WTC11 (cell line): ENCODE results near the gene AZIN2. TPM values are rescaled to one million over a fixed set of nuclear protein-coding genes. Genes with fewer than 3 reads are reported as not detected.

ENCODE experiments used
- ATAC-seq: fragments of 200-7000 bp; cut with Tn5 transposase; 2 replicates; pipeline ENCODE4 v1.10.0; 2021; ENCODE audit warnings: mild to moderate bottlenecking, moderate library complexity
- CTCF ChIA-PET: fragments of 300-600 bp; sonication (Branson Sonifier 250); formaldehyde crosslinking; loops from one replicate; lab custom pipeline; 2021; ENCODE audit warnings: antibody characterized with exemption; lab: Charles Lee
- POLR2A ChIA-PET: fragments of 350-600 bp; sonication (Branson Sonifier 250); formaldehyde crosslinking; loops from one replicate; lab custom pipeline; 2021; ENCODE audit warnings: antibody characterized with exemption; lab: Charles Lee
- DNase-seq: peaks from one replicate; pipeline ENCODE4 v3.0.0; 2021; ENCODE audit warnings: low spot score
- H3K27ac Mint-ChIP-seq: 2 replicates; pipeline ENCODE4 v1.8.0; 2021; ENCODE audit warnings: mixed read lengths
- H3K27me3 Mint-ChIP-seq: 2 replicates; pipeline ENCODE4 v1.8.0; 2021; ENCODE audit warnings: low read depth, mild to moderate bottlenecking, moderate library complexity, mixed read lengths
- H3K36me3 Mint-ChIP-seq: 2 replicates; pipeline ENCODE4 v1.8.0; 2021; ENCODE audit warnings: mixed read lengths
- H3K4me1 Mint-ChIP-seq: 2 replicates; pipeline ENCODE4 v1.8.0; 2022; ENCODE audit warnings: mixed read lengths
- H3K4me3 Mint-ChIP-seq: 2 replicates; pipeline ENCODE4 v1.8.0; 2021; ENCODE audit warnings: mild to moderate bottlenecking, moderate library complexity, mixed read lengths
- H3K9me3 Mint-ChIP-seq: 2 replicates; pipeline ENCODE4 v1.8.0; 2021; ENCODE audit warnings: mixed read lengths
- ATF1 ChIP-seq: sonication (generic); formaldehyde crosslinking; IDR thresholded peaks from 2 replicates; pipeline ENCODE4 v1.8.1; 2023; ENCODE audit warnings: mild to moderate bottlenecking, moderate library complexity, missing genetic modification reagents
- ATF2 ChIP-seq: sonication (generic); formaldehyde crosslinking; IDR thresholded peaks from 2 replicates; pipeline ENCODE4 v1.8.1; 2022; ENCODE audit warnings: low read depth, missing genetic modification reagents, borderline replicate concordance
- ATF3 ChIP-seq: sonication (generic); formaldehyde crosslinking; conservative IDR thresholded peaks from 2 replicates; pipeline ENCODE4 v1.8.1; 2022; ENCODE audit warnings: mild to moderate bottlenecking, missing genetic modification reagents
- ATF6 ChIP-seq: sonication (generic); formaldehyde crosslinking; IDR thresholded peaks from 2 replicates; pipeline ENCODE4 v1.8.1; 2023; ENCODE audit warnings: mild to moderate bottlenecking, missing genetic modification reagents
- CREB1 ChIP-seq: sonication (generic); formaldehyde crosslinking; IDR thresholded peaks from 2 replicates; pipeline ENCODE4 v1.8.0; 2023; ENCODE audit warnings: mild to moderate bottlenecking, missing genetic modification reagents
- E2F4 ChIP-seq: sonication (generic); formaldehyde crosslinking; IDR thresholded peaks from 2 replicates; pipeline ENCODE4 v1.8.1; 2022; ENCODE audit warnings: low read depth, mild to moderate bottlenecking, moderate library complexity, missing genetic modification reagents, borderline replicate concordance
- ELF4 ChIP-seq: sonication (generic); formaldehyde crosslinking; IDR thresholded peaks from 2 replicates; pipeline ENCODE4 v1.8.1; 2022; ENCODE audit warnings: low read depth, mild to moderate bottlenecking, moderate library complexity, missing genetic modification reagents
- ERG ChIP-seq: fragments of 250-450 bp; sonication (Bioruptor Pico); IDR thresholded peaks from 2 replicates; pipeline ENCODE4 v1.8.0; 2021; ENCODE audit warnings: mild to moderate bottlenecking
- FOXK1 ChIP-seq: sonication (generic); formaldehyde crosslinking; IDR thresholded peaks from 2 replicates; pipeline ENCODE4 v1.8.0; 2022; ENCODE audit warnings: mild to moderate bottlenecking, moderate library complexity, missing genetic modification reagents
- GABPB1 ChIP-seq: sonication (generic); formaldehyde crosslinking; IDR thresholded peaks from 2 replicates; pipeline ENCODE4 v1.8.1; 2023; ENCODE audit warnings: mild to moderate bottlenecking, missing genetic modification reagents
- GTF2I ChIP-seq: fragments of 250-450 bp; sonication (Bioruptor Pico); conservative IDR thresholded peaks from 2 replicates; pipeline ENCODE4 v1.4.0; 2021; ENCODE audit warnings: mild to moderate bottlenecking
- HMGA2 ChIP-seq: fragments of 250-450 bp; sonication (Bioruptor Pico); IDR thresholded peaks from 2 replicates; pipeline ENCODE4 v1.4.0; 2021; ENCODE audit warnings: mild to moderate bottlenecking, moderate library complexity
- MLX ChIP-seq: sonication (generic); formaldehyde crosslinking; IDR thresholded peaks from 2 replicates; pipeline ENCODE4 v1.8.1; 2023; ENCODE audit warnings: mild to moderate bottlenecking, missing genetic modification reagents, moderate library complexity
- NFE2L1 ChIP-seq: sonication (generic); formaldehyde crosslinking; IDR thresholded peaks from 2 replicates; pipeline ENCODE4 v1.8.1; 2023; ENCODE audit warnings: missing genetic modification reagents
- NFYB ChIP-seq: sonication (generic); formaldehyde crosslinking; conservative IDR thresholded peaks from 2 replicates; pipeline ENCODE4 v1.8.0; 2022; ENCODE audit warnings: low read depth, missing genetic modification reagents
- NR1H2 ChIP-seq: sonication (generic); formaldehyde crosslinking; IDR thresholded peaks from 2 replicates; pipeline ENCODE4 v1.9.0; 2021; ENCODE audit warnings: mild to moderate bottlenecking, moderate library complexity, missing genetic modification reagents
- NR2C2 ChIP-seq: sonication (generic); formaldehyde crosslinking; IDR thresholded peaks from 2 replicates; pipeline ENCODE4 v1.8.0; 2022; ENCODE audit warnings: mild to moderate bottlenecking, missing genetic modification reagents
- NR3C1 ChIP-seq: sonication (generic); formaldehyde crosslinking; conservative IDR thresholded peaks from 2 replicates; pipeline ENCODE4 v1.8.1; 2023; ENCODE audit warnings: low read depth, mild to moderate bottlenecking, missing genetic modification reagents
- OVOL2 ChIP-seq: fragments of 250-450 bp; sonication (Bioruptor Pico); IDR thresholded peaks from 2 replicates; pipeline ENCODE4 v1.9.0; 2021; ENCODE audit warnings: mild to moderate bottlenecking, borderline replicate concordance
- TCF7 ChIP-seq: sonication (generic); formaldehyde crosslinking; IDR thresholded peaks from 2 replicates; pipeline ENCODE4 v1.8.0; 2022; ENCODE audit warnings: mild to moderate bottlenecking, low read depth, missing genetic modification reagents, moderate library complexity
- TEAD1 ChIP-seq: sonication (generic); formaldehyde crosslinking; IDR thresholded peaks from 2 replicates; pipeline ENCODE4 v1.8.0; 2022; ENCODE audit warnings: mild to moderate bottlenecking, missing genetic modification reagents
- TEAD4 ChIP-seq: sonication (generic); formaldehyde crosslinking; IDR thresholded peaks from 2 replicates; pipeline ENCODE4 v1.8.0; 2022; ENCODE audit warnings: mild to moderate bottlenecking, missing genetic modification reagents
- ZBTB21 ChIP-seq: sonication (generic); formaldehyde crosslinking; IDR thresholded peaks from 2 replicates; pipeline ENCODE4 v1.8.1; 2023; ENCODE audit warnings: mild to moderate bottlenecking, missing genetic modification reagents, borderline replicate concordance
- ZNF317 ChIP-seq: sonication (generic); formaldehyde crosslinking; IDR thresholded peaks from 2 replicates; pipeline ENCODE4 v1.8.1; 2023; ENCODE audit warnings: low read depth, mild to moderate bottlenecking, moderate library complexity, missing genetic modification reagents, borderline replicate concordance
- ZNF416 ChIP-seq: fragments of 250-450 bp; sonication (Bioruptor Pico); IDR thresholded peaks from 2 replicates; pipeline ENCODE4 v1.9.0; 2021; ENCODE audit warnings: mild to moderate bottlenecking, inconsistent platforms
- ZSCAN18 ChIP-seq: fragments of 250-450 bp; sonication (Bioruptor Pico); IDR thresholded peaks from 2 replicates; pipeline ENCODE4 v2.1.2; 2022; ENCODE audit warnings: mild to moderate bottlenecking, moderate library complexity
- total RNA-seq: library from RNA; stranded (reverse); gene quantifications from 3 replicates; pipeline ENCODE4 v1.2.3, GENCODE V29; 2021

The AZIN2 gene
- total RNA-seq, 1 experiment from 2014 or later: 1.7 TPM

- Mint-ChIP-seq H3K4me1 (no peaks in the 10 kb centered on the region), H3K27ac (no peak overlapping the region), H3K9me3 (peaks cover 8% of the 10 kb centered on the region), H3K4me3 (no peak overlapping the region)
- ATAC-seq: no peak
- TF ChIP-seq OVOL2 (CRISPR knock-in tag): no peak
- TF ChIP-seq TEAD1 (CRISPR knock-in tag): no peak
- TF ChIP-seq E2F4 (CRISPR knock-in tag): no peak
- no peak for TF ChIP-seq ELF4 (CRISPR knock-in tag)
- no peak for TF ChIP-seq ZNF416
- no peak for TF ChIP-seq ATF6 (CRISPR knock-in tag)
- no peak for TF ChIP-seq ZSCAN18 (CRISPR knock-in tag)
- no peak for TF ChIP-seq NR1H2 (CRISPR knock-in tag)
- no peak for TF ChIP-seq TEAD4 (CRISPR knock-in tag)
- TF ChIP-seq HMGA2 (CRISPR knock-in tag): no peak
- TF ChIP-seq ERG (CRISPR knock-in tag): no peak
- no peak for TF ChIP-seq ZNF317 (CRISPR knock-in tag)
- TF ChIP-seq FOXK1 (CRISPR knock-in tag): no peak
- TF ChIP-seq ATF2 (CRISPR knock-in tag): no peak
- no peak for TF ChIP-seq NFYB (CRISPR knock-in tag)
- TF ChIP-seq CREB1: no peak
- TF ChIP-seq, all 79 proteins: peak for 0
- POLR2A ChIA-PET: no interaction called here
- Mint-ChIP-seq H3K27me3 (peaks cover 76% of the 10 kb centered on the region), H3K36me3 (peaks cover 7% of the 10 kb centered on the region; the same call in 1 of the 2 replicates)
- CTCF ChIA-PET: interaction anchor here (2.4 to 8.1 kb wide), 2 partner anchors 16 to 18 kb away, joined by 14 to 117 read pairs; no protein-coding TSS in a partner anchor
- DNase-seq: no peak
These were observed 40.8 kb downstream of the AZIN2 start for GRCh38 chr1:33121728-33122127.

- DNase-seq (no peak), ATAC-seq (no peak)
- Mint-ChIP-seq H3K4me1 (peaks cover 4% of the 10 kb centered on the region), H3K4me3 (no peak overlapping the region), H3K27me3 (peaks cover 68% of the 10 kb centered on the region), H3K27ac (no peak overlapping the region), H3K36me3 (peaks cover 7% of the 10 kb centered on the region; the same call in 1 of the 2 replicates), H3K9me3 (peaks cover 8% of the 10 kb centered on the region)
- POLR2A ChIA-PET: no interaction called here
- CTCF ChIA-PET: interaction anchor here (0.9 to 8.1 kb wide), 3 partner anchors 17 to 173 kb away, joined by 3 to 117 read pairs (median 3); no protein-coding TSS in a partner anchor
- TF ChIP-seq MLX (CRISPR knock-in tag) (no peak), ATF2 (CRISPR knock-in tag) (no peak), ATF3 (CRISPR knock-in tag) (no peak), ATF1 (no peak), TCF7 (no peak), NR3C1 (CRISPR knock-in tag) (no peak), GTF2I (CRISPR knock-in tag) (no peak), NR2C2 (CRISPR knock-in tag) (no peak), NFE2L1 (CRISPR knock-in tag) (no peak), ZNF416 (no peak), GABPB1 (no peak), ZBTB21 (CRISPR knock-in tag) (no peak)
These were observed 41.7 kb downstream of the AZIN2 start for GRCh38 chr1:33122483-33123178.
